Measurements from ENCODE around the gene LRP1B. TPM values are rescaled to one million over a fixed set of nuclear protein-coding genes. Genes with fewer than 3 reads are reported as not detected.

The LRP1B gene
- total RNA-seq, 1 donor from 2014 or later = not detected

GRCh38 chr2:140696449-140696848 is 1434.4 kb downstream of the LRP1B start:
- ATAC-seq (ENCODE audit: low read depth) (no peak), DNase-seq (no peak)
- ChIA-PET CTCF (no interaction called here), POLR2A (no interaction called here)
- no peaks in the 10 kb centered on the region for H3K36me3 Mint-ChIP-seq (ENCODE audit: low read depth)
- no peaks in the 10 kb centered on the region for H3K9me3 Mint-ChIP-seq
- no peak overlapping the region for H3K4me3 Mint-ChIP-seq
- no peaks in the 10 kb centered on the region for H3K27me3 Mint-ChIP-seq
- intact Hi-C loops (cut with micrococcal nuclease) = no loop called here
- no peak for TF ChIP-seq CTCF (IDR thresholded peaks at IDR 0.05)
- no peak overlapping the region for H3K27ac Mint-ChIP-seq
- no peaks in the 10 kb centered on the region for H3K4me1 Mint-ChIP-seq

- ChIA-PET CTCF (no interaction called here), POLR2A (no interaction called here)
- Mint-ChIP-seq H3K27me3 (no peaks in the 10 kb centered on the region), H3K4me1 (no peaks in the 10 kb centered on the region), H3K27ac (no peak overlapping the region), H3K36me3 (ENCODE audit: low read depth) (no peaks in the 10 kb centered on the region), H3K9me3 (no peaks in the 10 kb centered on the region), H3K4me3 (no peak overlapping the region)
- no peak for DNase-seq
- no peak for ATAC-seq (ENCODE audit: low read depth)
- intact Hi-C loops (cut with micrococcal nuclease) = no loop called here
- no peak for TF ChIP-seq CTCF (IDR thresholded peaks at IDR 0.05)
Measured at GRCh38 chr2:140695155-140695554, 1435.7 kb downstream of the LRP1B start.

GRCh38 chr2:140687825-140688224 is 1443.0 kb downstream of the LRP1B start:
- Mint-ChIP-seq H3K4me3 (no peak overlapping the region), H3K36me3 (ENCODE audit: low read depth) (no peaks in the 10 kb centered on the region), H3K9me3 (no peaks in the 10 kb centered on the region), H3K4me1 (no peaks in the 10 kb centered on the region), H3K27me3 (no peaks in the 10 kb centered on the region), H3K27ac (no peak overlapping the region)
- intact Hi-C loops (cut with micrococcal nuclease) = no loop called here
- DNase-seq (no peak), ATAC-seq (ENCODE audit: low read depth) (no peak)
- ChIA-PET CTCF (no interaction called here), POLR2A (no interaction called here)
- TF ChIP-seq CTCF (IDR thresholded peaks at IDR 0.05) = no peak

GRCh38 chr2:140683658-140684057 is 1447.2 kb downstream of the LRP1B start:
- no peak for DNase-seq
- H3K36me3 Mint-ChIP-seq (ENCODE audit: low read depth) = no peaks in the 10 kb centered on the region
- ChIA-PET CTCF (no interaction called here), POLR2A (no interaction called here)
- no peaks in the 10 kb centered on the region for H3K27me3 Mint-ChIP-seq
- no peak overlapping the region for H3K4me3 Mint-ChIP-seq
- intact Hi-C loops (cut with micrococcal nuclease) = no loop called here
- no peak for ATAC-seq (ENCODE audit: low read depth)
- no peak for TF ChIP-seq CTCF (IDR thresholded peaks at IDR 0.05)
- H3K9me3 Mint-ChIP-seq = no peaks in the 10 kb centered on the region
- no peak overlapping the region for H3K27ac Mint-ChIP-seq
- no peaks in the 10 kb centered on the region for H3K4me1 Mint-ChIP-seq

GRCh38 chr2:140680862-140681261 is 1450.0 kb downstream of the LRP1B start:
- CTCF ChIA-PET = no interaction called here
- no peak overlapping the region for H3K27ac Mint-ChIP-seq
- no peaks in the 10 kb centered on the region for H3K27me3 Mint-ChIP-seq
- DNase-seq (no peak), ATAC-seq (ENCODE audit: low read depth) (no peak)
- H3K4me3 Mint-ChIP-seq = no peak overlapping the region
- intact Hi-C loops (cut with micrococcal nuclease) = no loop called here
- no peaks in the 10 kb centered on the region for H3K9me3 Mint-ChIP-seq
- no peak for TF ChIP-seq CTCF (IDR thresholded peaks at IDR 0.05)
- H3K4me1 Mint-ChIP-seq = no peaks in the 10 kb centered on the region
- no peaks in the 10 kb centered on the region for H3K36me3 Mint-ChIP-seq (ENCODE audit: low read depth)
- POLR2A ChIA-PET = no interaction called here

Measured in activated B cell treated with CpG ODN at 0.5 μM for 24 hours (primary cell).